ENCODE data around the gene ALDH1A3. TPM values are rescaled to one million over a fixed set of nuclear protein-coding genes. Genes with fewer than 3 reads are reported as not detected.
A peak's percentile ranks its signal among the peaks of the same experiment; 100 is the strongest.
"Not testable (repeated sequence)": the region's sequence is repeated elsewhere in the genome, so short reads cannot be mapped to it uniquely, and the experiment has no call there.

ALDH1A3 gene
- total and polyA plus RNA-seq, 5 experiments from 2014 or later = not detected

DNA sequence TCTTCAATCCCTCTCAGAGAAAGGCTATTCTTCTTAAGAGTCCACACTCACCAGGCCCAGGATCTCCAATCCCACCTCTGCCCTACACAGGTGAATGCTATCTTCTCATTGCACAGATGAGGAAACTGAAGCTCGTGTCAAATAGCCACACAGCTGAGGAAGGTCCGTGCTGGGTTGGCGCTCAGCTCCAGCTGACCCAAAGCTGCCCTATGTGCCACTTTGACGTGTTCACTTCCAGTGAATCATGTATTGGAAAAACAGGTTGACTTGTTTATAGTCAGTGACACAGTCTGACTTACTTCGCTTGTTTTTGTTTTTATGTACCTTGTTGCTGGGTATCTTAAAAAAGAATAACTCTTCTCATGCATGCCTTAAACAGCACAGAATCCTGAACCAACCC, 32.4 kb upstream of the ALDH1A3 start:
- no peak overlapping the region for H3K27ac Mint-ChIP-seq
- POLR2A ChIA-PET = no interaction called here
- H3K9me3 Mint-ChIP-seq = peaks cover 0 to 2% (median 0%) of the 10 kb centered on the region in 9 donors
- peaks cover 8 to 21% (median 16%) of the 10 kb centered on the region in 5 donors for H3K27me3 Mint-ChIP-seq
- ATAC-seq (no peak), DNase-seq (no peak)
- no peak overlapping the region for H3K4me3 Mint-ChIP-seq
- H3K36me3 Mint-ChIP-seq = peaks cover 0 to 1% (median 0%) of the 10 kb centered on the region in 3 donors
- H3K4me1 Mint-ChIP-seq = peaks cover 2 to 16% (median 5%) of the 10 kb centered on the region in 4 donors

GRCh38 chr15:100849021-100849854, 30.4 kb upstream of the ALDH1A3 start:
- Mint-ChIP-seq H3K27me3 (peaks cover 3 to 26% (median 16%) of the 10 kb centered on the region in 5 donors), H3K9me3 (peaks cover 0 to 2% (median 0%) of the 10 kb centered on the region in 9 donors), H3K36me3 (peaks cover 0 to 1% (median 0%) of the 10 kb centered on the region in 3 donors), H3K4me1 (peaks cover 2 to 16% (median 5%) of the 10 kb centered on the region in 4 donors), H3K27ac (peak overlapping the region; percentile 37 to 91 (median 58)), H3K4me3 (peak overlapping the region; percentile 80 to 95 (median 88))
- peak; percentile 27 to 78 (median 66) for DNase-seq
- POLR2A ChIA-PET = no interaction called here
- ATAC-seq = peak; percentile 93 to 97

DNA sequence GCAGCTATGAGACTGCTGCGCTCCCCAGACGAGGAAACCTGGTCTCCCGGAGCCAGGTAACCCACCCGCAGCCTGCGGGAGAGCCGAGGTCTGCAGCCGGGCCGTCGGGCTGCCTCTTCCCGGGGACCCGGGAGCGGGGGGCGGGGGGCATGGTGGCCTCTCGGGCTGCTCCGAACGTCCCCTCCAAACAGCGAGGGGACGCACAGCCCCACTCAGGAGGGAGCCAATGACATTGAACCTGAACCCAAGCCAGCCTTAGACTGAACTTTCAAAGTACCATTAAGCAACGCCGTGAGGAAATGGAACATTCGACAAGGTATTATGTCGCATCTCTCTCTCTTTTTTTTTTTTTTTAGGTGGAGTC, 29.8 kb upstream of the ALDH1A3 start:
- no peak for DNase-seq
- peaks cover 2 to 16% (median 5%) of the 10 kb centered on the region in 4 donors for H3K4me1 Mint-ChIP-seq
- H3K36me3 Mint-ChIP-seq = peaks cover 0 to 1% (median 0%) of the 10 kb centered on the region in 3 donors
- peak overlapping the region in 1 of 10 donors; percentile 91 for H3K27ac Mint-ChIP-seq
- peaks cover 2 to 23% (median 16%) of the 10 kb centered on the region in 5 donors for H3K27me3 Mint-ChIP-seq
- no peak for ATAC-seq
- H3K9me3 Mint-ChIP-seq = peaks cover 0 to 2% (median 0%) of the 10 kb centered on the region in 9 donors
- POLR2A ChIA-PET = interaction anchor here (0.7 kb wide), 1 partner anchor 23 kb away, joined by 4 read pairs; no protein-coding TSS in a partner anchor
- H3K4me3 Mint-ChIP-seq = peak overlapping the region; percentile 80 to 95 (median 88)

DNA sequence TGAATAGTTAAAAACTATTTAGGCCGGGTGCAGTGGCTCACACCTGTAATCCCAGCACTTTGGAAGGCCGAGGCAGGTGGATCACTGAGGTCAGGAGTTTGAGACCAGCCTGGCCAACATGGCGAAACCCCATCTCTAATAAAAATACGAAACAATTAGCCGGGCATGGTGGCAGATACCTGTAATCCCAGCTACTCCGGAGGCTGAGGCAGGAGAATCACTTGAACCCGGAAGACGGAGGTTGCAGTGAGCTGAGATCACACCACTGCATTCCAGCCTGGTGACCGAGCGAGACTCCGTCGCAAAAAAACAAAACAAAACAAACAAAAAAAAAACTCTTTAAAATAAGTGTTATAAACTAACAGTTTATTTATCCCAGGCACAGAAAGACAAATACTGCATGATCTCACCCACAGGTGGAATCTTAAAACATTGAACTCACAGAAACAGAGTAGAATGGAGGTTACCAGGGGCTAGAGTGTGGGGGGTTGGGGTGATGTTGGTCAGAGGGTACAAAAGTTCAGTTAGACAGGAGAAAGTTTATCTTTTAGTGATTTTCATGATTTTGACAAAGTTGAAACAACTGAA, 28.1 kb upstream of the ALDH1A3 start:
- ATAC-seq, H3K36me3 Mint-ChIP-seq, H3K9me3 Mint-ChIP-seq, DNase-seq, POLR2A ChIA-PET: not testable (repeated sequence)
- peak overlapping the region in 2 of 10 donors; percentile 36 to 80 for H3K4me3 Mint-ChIP-seq
- H3K4me1 Mint-ChIP-seq = peaks cover 2 to 16% (median 5%) of the 10 kb centered on the region in 4 donors
- H3K27me3 Mint-ChIP-seq = peaks cover 2 to 20% (median 16%) of the 10 kb centered on the region in 5 donors
- H3K27ac Mint-ChIP-seq = peak overlapping the region in 1 of 10 donors; percentile 31

DNA sequence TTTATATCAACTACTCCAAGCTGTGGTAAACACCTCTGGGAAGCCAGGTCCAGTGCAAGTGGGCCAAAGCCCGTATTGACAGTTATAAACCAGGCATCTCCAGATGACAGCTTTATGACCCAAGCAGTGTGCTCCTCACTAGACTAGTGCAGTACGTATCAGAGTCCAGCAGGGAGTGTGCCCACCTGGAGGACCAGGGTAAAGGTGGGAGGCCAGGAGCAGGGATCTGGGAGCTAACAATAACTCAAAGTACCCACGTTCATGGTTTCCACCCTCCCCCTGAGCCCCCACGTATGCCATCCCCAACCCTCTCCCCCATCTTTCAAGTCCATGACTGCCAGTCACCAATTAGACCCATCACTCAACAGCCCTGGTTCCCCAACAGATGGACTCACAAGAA, 27.0 kb upstream of the ALDH1A3 start:
- peaks cover 2 to 16% (median 5%) of the 10 kb centered on the region in 4 donors for H3K4me1 Mint-ChIP-seq
- H3K36me3 Mint-ChIP-seq = peaks cover 0 to 1% (median 0%) of the 10 kb centered on the region in 3 donors
- DNase-seq (no peak), ATAC-seq (no peak)
- H3K27ac Mint-ChIP-seq = no peak overlapping the region
- H3K9me3 Mint-ChIP-seq = peaks cover 0 to 2% (median 0%) of the 10 kb centered on the region in 9 donors
- no peak overlapping the region for H3K4me3 Mint-ChIP-seq
- POLR2A ChIA-PET = no interaction called here
- peaks cover 2 to 13% (median 9%) of the 10 kb centered on the region in 5 donors for H3K27me3 Mint-ChIP-seq

GRCh38 chr15:100853676-100854440, 25.8 kb upstream of the ALDH1A3 start:
- Mint-ChIP-seq H3K4me1 (peaks cover 2 to 14% (median 5%) of the 10 kb centered on the region in 4 donors), H3K4me3 (peak overlapping the region in 1 of 10 donors; percentile 34), H3K9me3 (no peaks in the 10 kb centered on the region), H3K27ac (no peak overlapping the region), H3K36me3 (peaks cover 0 to 1% (median 0%) of the 10 kb centered on the region in 3 donors), H3K27me3 (peaks cover 0 to 15% (median 7%) of the 10 kb centered on the region in 5 donors)
- DNase-seq = no peak
- ATAC-seq = no peak
- POLR2A ChIA-PET = no interaction called here

GRCh38 chr15:100856867-100857266, 22.8 kb upstream of the ALDH1A3 start:
- POLR2A ChIA-PET = no interaction called here
- DNase-seq = no peak
- no peak for ATAC-seq
- Mint-ChIP-seq H3K4me1 (no peaks in the 10 kb centered on the region), H3K27ac (no peak overlapping the region), H3K9me3 (peaks cover 0 to 11% (median 0%) of the 10 kb centered on the region in 9 donors), H3K36me3 (peaks cover 0 to 10% (median 9%) of the 10 kb centered on the region in 3 donors), H3K4me3 (no peak overlapping the region), H3K27me3 (peaks cover 0 to 11% (median 3%) of the 10 kb centered on the region in 5 donors)

- Mint-ChIP-seq H3K27ac (no peak overlapping the region), H3K9me3 (peaks cover 0 to 11% (median 0%) of the 10 kb centered on the region in 9 donors), H3K4me3 (no peak overlapping the region), H3K4me1 (no peaks in the 10 kb centered on the region), H3K36me3 (peaks cover 0 to 10% (median 9%) of the 10 kb centered on the region in 3 donors), H3K27me3 (peaks cover 0 to 9% (median 3%) of the 10 kb centered on the region in 5 donors)
- DNase-seq = no peak
- no peak for ATAC-seq
- POLR2A ChIA-PET = no interaction called here
These were observed 21.3 kb upstream of the ALDH1A3 start for GRCh38 chr15:100858294-100858693.

GRCh38 chr15:100859970-100860828, 19.4 kb upstream of the ALDH1A3 start:
- H3K4me1 Mint-ChIP-seq = no peaks in the 10 kb centered on the region
- no peak overlapping the region for H3K4me3 Mint-ChIP-seq
- H3K36me3 Mint-ChIP-seq = peaks cover 0 to 10% (median 9%) of the 10 kb centered on the region in 3 donors
- POLR2A ChIA-PET = no interaction called here
- no peak for DNase-seq
- ATAC-seq = no peak
- H3K27me3 Mint-ChIP-seq = peaks cover 5 to 18% (median 10%) of the 10 kb centered on the region in 5 donors
- no peak overlapping the region for H3K27ac Mint-ChIP-seq
- peaks cover 0 to 11% (median 0%) of the 10 kb centered on the region in 9 donors for H3K9me3 Mint-ChIP-seq

DNA sequence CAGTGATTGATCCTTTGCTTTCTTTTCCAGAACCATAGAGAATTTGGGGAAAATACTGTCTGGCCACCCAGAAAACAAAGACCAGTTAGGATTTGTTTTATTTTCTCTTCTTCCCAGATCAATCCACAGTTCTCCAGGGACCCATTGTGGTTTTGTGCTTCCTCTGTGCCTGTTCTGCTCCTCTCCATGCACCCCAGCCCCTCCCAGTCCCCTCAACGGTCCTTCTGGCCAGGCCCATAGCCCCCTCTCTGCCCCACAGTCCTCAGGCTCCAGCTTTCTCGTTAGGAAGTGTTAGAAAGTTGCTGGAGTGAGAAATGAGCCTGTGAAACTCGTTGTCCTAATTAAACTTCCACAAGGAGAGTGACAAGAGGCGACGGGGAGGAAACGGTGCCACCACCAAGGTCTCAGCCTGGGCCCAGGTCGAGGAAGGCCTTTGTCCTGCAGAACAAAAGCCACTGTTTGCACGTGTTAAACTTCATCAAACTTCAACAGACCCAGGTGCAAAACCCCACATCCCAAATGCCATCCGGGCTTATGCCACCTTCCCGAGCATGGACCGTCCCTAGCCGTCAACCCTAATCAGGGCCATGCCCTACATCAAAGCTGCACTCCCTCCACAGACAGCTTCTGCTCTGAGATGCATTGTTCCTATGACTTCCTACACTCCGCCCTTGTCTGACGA, 18.7 kb upstream of the ALDH1A3 start:
- H3K4me1 Mint-ChIP-seq = no peaks in the 10 kb centered on the region
- peaks cover 0 to 10% (median 9%) of the 10 kb centered on the region in 3 donors for H3K36me3 Mint-ChIP-seq
- DNase-seq (no peak), ATAC-seq (no peak)
- H3K27me3 Mint-ChIP-seq = peaks cover 5 to 25% (median 11%) of the 10 kb centered on the region in 5 donors
- H3K27ac Mint-ChIP-seq = no peak overlapping the region
- H3K9me3 Mint-ChIP-seq = peaks cover 0 to 11% (median 0%) of the 10 kb centered on the region in 9 donors
- H3K4me3 Mint-ChIP-seq = no peak overlapping the region
- POLR2A ChIA-PET = no interaction called here

DNA sequence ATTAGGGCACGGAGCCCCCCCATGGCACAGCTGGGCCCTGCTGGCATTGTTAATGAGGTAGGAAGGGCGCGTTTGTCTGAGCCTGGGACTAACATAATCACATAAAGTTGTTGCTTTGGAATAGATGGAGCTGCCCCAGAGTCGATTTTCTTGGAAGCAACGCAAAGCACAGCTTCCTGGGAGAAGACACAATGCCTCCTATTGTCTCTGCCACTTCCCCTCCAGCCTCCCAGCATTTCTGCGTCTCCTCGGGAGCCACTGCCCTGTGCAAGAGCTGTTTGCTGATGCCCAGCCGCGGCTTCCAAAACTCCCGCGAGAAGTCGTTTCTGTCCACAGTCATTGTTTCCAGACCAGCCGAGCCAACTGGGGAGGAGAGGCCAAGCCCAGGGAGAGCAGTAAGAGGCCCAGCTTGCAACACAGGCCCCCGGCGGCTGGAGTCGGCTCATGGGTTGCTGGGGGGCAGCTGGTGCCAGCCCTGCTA, 18.1 kb upstream of the ALDH1A3 start:
- DNase-seq (no peak), ATAC-seq (no peak)
- H3K4me3 Mint-ChIP-seq = no peak overlapping the region
- H3K27me3 Mint-ChIP-seq = peaks cover 7 to 25% (median 11%) of the 10 kb centered on the region in 5 donors
- peaks cover 0 to 11% (median 0%) of the 10 kb centered on the region in 9 donors for H3K9me3 Mint-ChIP-seq
- H3K27ac Mint-ChIP-seq = no peak overlapping the region
- no peaks in the 10 kb centered on the region for H3K4me1 Mint-ChIP-seq
- H3K36me3 Mint-ChIP-seq = peaks cover 0 to 10% (median 9%) of the 10 kb centered on the region in 3 donors
- POLR2A ChIA-PET = no interaction called here
